MM.1S (cell line): ENCODE measurements around the gene VCX.

Experiments
- DNase-seq: peaks from one replicate; pipeline ENCODE4 v3.0.0-alpha.2; 2015
- H2AFZ ChIP-seq: fragments of 300-600 bp; sonication (generic); 2 replicates; pipeline ENCODE4 v1.6.0; 2016; ENCODE audit warnings: antibody characterized with exemption, low read length
- H3F3A ChIP-seq: fragments of 300-600 bp; sonication (generic); 2 replicates; pipeline ENCODE4 v1.6.1; 2016; ENCODE audit warnings: mild to moderate bottlenecking, antibody characterized with exemption, low read length, moderate library complexity, mixed read lengths; ENCODE audit not compliant: insufficient read depth
- H3K27ac ChIP-seq: fragments of 300-600 bp; sonication (generic); 2 replicates; pipeline ENCODE4 v1.5.1; 2016; ENCODE audit warnings: mild to moderate bottlenecking, low read length
- H3K27me3 ChIP-seq: fragments of 300-600 bp; sonication (generic); replicated peaks from 2 replicates; pipeline ENCODE4 v1.6.0; 2016; ENCODE audit warnings: low read length; ENCODE audit not compliant: insufficient read depth
- H3K36me3 ChIP-seq: fragments of 300-600 bp; sonication (generic); replicated peaks from 2 replicates; pipeline ENCODE4 v1.6.1; 2016; ENCODE audit warnings: mild to moderate bottlenecking, low read length, mixed read lengths; ENCODE audit not compliant: insufficient read depth
- H3K4me1 ChIP-seq: fragments of 300-600 bp; sonication (generic); 2 replicates; pipeline ENCODE4 v1.6.1; 2016; ENCODE audit warnings: low read length, mixed read lengths
- H3K4me2 ChIP-seq: fragments of 300-600 bp; sonication (generic); 2 replicates; pipeline ENCODE4 v1.6.0; 2016; ENCODE audit warnings: low read depth, low read length
- H3K4me3 ChIP-seq: fragments of 300-600 bp; sonication (generic); 2 replicates; pipeline ENCODE4 v1.5.1; 2016; ENCODE audit warnings: low read length, mixed read lengths
- H3K79me2 ChIP-seq: fragments of 300-600 bp; sonication (generic); 2 replicates; pipeline ENCODE4 v1.6.1; 2016; ENCODE audit warnings: mixed run types, low read length, mixed read lengths
- H3K9ac ChIP-seq: fragments of 300-600 bp; sonication (generic); 2 replicates; pipeline ENCODE4 v1.6.1; 2016; ENCODE audit warnings: low read length, mixed read lengths
- H3K9me2 ChIP-seq: fragments of 300-600 bp; sonication (generic); replicated peaks from 2 replicates; pipeline ENCODE4 v1.6.1; 2016; ENCODE audit warnings: mild to moderate bottlenecking, low read length, mixed read lengths; ENCODE audit not compliant: insufficient read depth
- H3K9me3 ChIP-seq: fragments of 300-600 bp; sonication (generic); replicated peaks from 2 replicates; pipeline ENCODE4 v1.6.1; 2016; ENCODE audit warnings: mild to moderate bottlenecking, low read length, mixed read lengths; ENCODE audit not compliant: insufficient read depth
- H4K20me1 ChIP-seq: fragments of 300-600 bp; sonication (generic); 2 replicates; pipeline ENCODE4 v1.6.1; 2016; ENCODE audit warnings: mild to moderate bottlenecking, low read length, moderate library complexity, mixed read lengths; ENCODE audit not compliant: insufficient read depth
- CTCF ChIP-seq: fragments of 300-600 bp; sonication (generic); IDR thresholded peaks from 2 replicates; pipeline ENCODE4 v1.5.1; 2016; ENCODE audit warnings: antibody characterized with exemption, low read length, mixed read lengths
- EZH2 ChIP-seq: fragments of 300-600 bp; sonication (generic); optimal IDR thresholded peaks from 2 replicates; pipeline ENCODE3; 2017; ENCODE audit warnings: low read depth, mild to moderate bottlenecking, antibody characterized with exemption, low read length, mixed read lengths
- EZH2phosphoT487 ChIP-seq: fragments of 300-600 bp; sonication (generic); IDR thresholded peaks from 2 replicates; pipeline ENCODE4 v1.6.1; 2018; ENCODE audit warnings: antibody characterized with exemption, low read length

Gene VCX

GRCh38 chrX:7889680-7890079 lies 46.7 kb downstream of the VCX start:
- Histone ChIP-seq H3K4me3 (no peak overlapping the region), H3K9me3 (no peaks in the 10 kb centered on the region), H3K27ac (peak overlapping the region; percentile 36; the same call in 1 of the 2 replicates), H3K27me3 (no peaks in the 10 kb centered on the region), H3K4me1 (no peaks in the 10 kb centered on the region), H3K4me2 (no peak overlapping the region), H3K9me2 (no peaks in the 10 kb centered on the region), H4K20me1 (no peaks in the 10 kb centered on the region), H3K9ac (no peak overlapping the region), H2AFZ (no peak overlapping the region), H3K36me3 (no peaks in the 10 kb centered on the region), H3K79me2 (no peaks in the 10 kb centered on the region), H3F3A (peaks cover 3% of the 10 kb centered on the region; the same call in 1 of the 2 replicates)
- DNase-seq, result peak; percentile 44
- TF ChIP-seq EZH2phosphoT487, result no peak

- Histone ChIP-seq H3K79me2 (no peaks in the 10 kb centered on the region), H4K20me1 (no peaks in the 10 kb centered on the region), H3K9me3 (no peaks in the 10 kb centered on the region), H3K4me1 (no peaks in the 10 kb centered on the region), H2AFZ (no peak overlapping the region), H3K4me3 (no peak overlapping the region), H3K27me3 (no peaks in the 10 kb centered on the region), H3K36me3 (no peaks in the 10 kb centered on the region), H3F3A (peaks cover 3% of the 10 kb centered on the region; the same call in 1 of the 2 replicates), H3K9ac (no peak overlapping the region), H3K4me2 (no peak overlapping the region), H3K9me2 (no peaks in the 10 kb centered on the region), H3K27ac (no peak overlapping the region)
- no peak for DNase-seq
- TF ChIP-seq EZH2 (no peak), EZH2phosphoT487 (no peak), CTCF (no peak)
Measured at GRCh38 chrX:7891928-7892327, 49.0 kb downstream of the VCX start.
